ENCODE data around the gene TFDP2. TPM values are rescaled to one million over a fixed set of nuclear protein-coding genes. Genes with fewer than 3 reads are reported as not detected.

TFDP2 gene
- total and polyA plus RNA-seq, 2 donors from 2014 or later = 38.7 to 50.6 TPM

DNA sequence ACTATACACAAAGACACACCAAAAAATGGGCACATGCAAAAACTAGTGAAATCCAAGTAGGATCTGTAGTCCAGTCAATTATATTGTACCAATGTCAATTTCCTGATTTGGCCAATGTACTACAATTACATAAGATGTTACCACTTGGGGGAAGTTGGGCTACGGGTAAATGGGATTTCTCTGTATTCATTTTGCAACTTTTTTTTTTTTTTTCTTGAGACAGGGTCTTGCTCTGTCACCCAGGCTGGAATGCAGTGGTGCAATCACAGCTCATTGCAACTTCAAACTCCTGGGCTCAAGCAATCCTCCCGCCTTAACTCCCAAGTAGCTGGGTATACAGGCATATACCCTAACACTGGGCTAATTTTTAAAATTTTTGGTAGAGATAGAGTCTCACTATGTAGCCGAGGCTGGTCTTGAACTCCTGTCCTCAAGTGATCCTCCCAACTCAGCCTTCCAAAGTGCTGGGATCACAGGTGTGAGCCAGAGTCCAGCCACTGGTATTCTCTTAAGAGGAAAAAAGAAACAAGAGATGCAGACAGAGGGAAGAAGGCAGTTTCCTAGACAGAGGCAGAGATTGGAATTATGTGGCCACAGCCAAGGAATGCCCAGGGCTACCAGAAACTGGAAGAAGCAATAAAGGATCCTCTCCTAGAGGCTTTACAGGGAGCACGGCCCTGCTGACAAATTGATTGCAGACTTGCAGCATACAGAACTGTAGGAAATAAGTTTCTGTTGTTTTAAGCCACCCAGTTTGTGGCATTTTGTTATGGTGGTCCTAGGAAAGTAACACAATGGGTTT lies 33.3 kb downstream of the TFDP2 start:
- peaks cover 0 to 5% (median 0%) of the 10 kb centered on the region in 3 donors for H3K4me1 ChIP-seq (ENCODE audit: control insufficient read depth in 2 of 3, insufficient read depth in 2 of 3, low read depth in 1 of 3, low read length in 3 of 3)
- H3K27me3 ChIP-seq (ENCODE audit: control insufficient read depth, insufficient read depth, low read length) = no peaks in the 10 kb centered on the region
- intact Hi-C loops (cut with DNase I) = no loop called here
- TF ChIP-seq CTCF (IDR thresholded peaks at IDR 0.05; ENCODE audit: borderline replicate concordance, extremely low read depth, insufficient read depth) = no peak
- no peak overlapping the region for H3K9ac ChIP-seq (ENCODE audit: low read length in 3 of 3)
- no peaks in the 10 kb centered on the region for H3K9me3 ChIP-seq (ENCODE audit: control insufficient read depth in 2 of 3, insufficient read depth in 1 of 3, low read length in 3 of 3)
- DNase-seq (no peak), FAIRE-seq (no peak)
- H3K36me3 ChIP-seq (ENCODE audit: control insufficient read depth in 2 of 3, insufficient read depth in 3 of 3, low read length in 3 of 3) = no peaks in the 10 kb centered on the region
- no peak overlapping the region for H3K4me3 ChIP-seq (ENCODE audit: low read length in 3 of 3)
- no peak overlapping the region for H3K27ac ChIP-seq (ENCODE audit: low read depth in 2 of 2, low read length in 2 of 2)

DNA sequence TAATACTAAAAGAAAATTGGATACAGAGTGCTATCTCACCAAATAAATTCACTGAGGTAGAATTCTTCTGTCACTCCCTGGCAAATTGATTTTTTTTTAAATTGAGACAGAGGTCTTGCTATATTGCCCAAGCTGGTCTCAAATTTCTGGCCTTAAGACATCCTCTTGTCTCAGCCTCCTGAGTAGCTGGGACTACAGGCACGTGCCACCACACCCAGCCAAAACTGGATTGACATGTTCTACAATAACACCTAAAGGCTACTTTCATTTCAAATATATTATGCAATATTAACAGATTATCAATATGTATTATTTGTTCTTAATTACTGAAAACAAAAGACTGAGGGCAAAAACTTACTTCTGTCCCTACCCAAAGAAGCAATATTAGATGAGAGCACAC lies 36.7 kb downstream of the TFDP2 start:
- H3K9me3 ChIP-seq (ENCODE audit: control insufficient read depth in 2 of 3, insufficient read depth in 1 of 3, low read length in 3 of 3) = no peaks in the 10 kb centered on the region
- no peaks in the 10 kb centered on the region for H3K36me3 ChIP-seq (ENCODE audit: control insufficient read depth in 2 of 3, insufficient read depth in 3 of 3, low read length in 3 of 3)
- FAIRE-seq = no peak
- DNase-seq = no peak
- no peaks in the 10 kb centered on the region for H3K27me3 ChIP-seq (ENCODE audit: control insufficient read depth, insufficient read depth, low read length)
- no peak overlapping the region for H3K9ac ChIP-seq (ENCODE audit: low read length in 3 of 3)
- intact Hi-C loops (cut with DNase I) = no loop called here
- no peak overlapping the region for H3K4me3 ChIP-seq (ENCODE audit: low read length in 3 of 3)
- TF ChIP-seq CTCF (IDR thresholded peaks at IDR 0.05; ENCODE audit: borderline replicate concordance, extremely low read depth, insufficient read depth) = no peak
- no peak overlapping the region for H3K27ac ChIP-seq (ENCODE audit: low read depth in 2 of 2, low read length in 2 of 2)
- no peaks in the 10 kb centered on the region for H3K4me1 ChIP-seq (ENCODE audit: control insufficient read depth in 2 of 3, insufficient read depth in 2 of 3, low read depth in 1 of 3, low read length in 3 of 3)

DNA sequence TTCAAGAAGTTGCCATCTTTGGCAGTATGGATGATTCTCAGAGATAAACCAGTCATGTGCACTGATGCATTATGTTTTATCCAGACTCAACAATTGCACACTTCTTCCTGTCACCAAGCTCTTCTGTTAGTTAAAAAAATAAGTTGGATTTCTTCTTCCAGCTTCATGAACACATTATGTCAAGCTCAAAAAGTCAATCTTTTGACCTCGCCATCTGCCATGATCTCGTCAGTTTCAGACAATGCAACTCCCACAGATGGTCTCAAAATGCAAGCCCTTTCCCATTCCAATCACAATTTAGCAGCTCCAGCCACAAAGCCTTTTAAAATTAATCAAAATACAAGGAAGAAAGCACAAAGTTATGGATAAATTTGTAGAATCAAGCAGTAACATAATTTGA lies 42.8 kb downstream of the TFDP2 start:
- no peaks in the 10 kb centered on the region for H3K4me1 ChIP-seq (ENCODE audit: control insufficient read depth in 2 of 3, insufficient read depth in 2 of 3, low read depth in 1 of 3, low read length in 3 of 3)
- no peak overlapping the region for H3K27ac ChIP-seq (ENCODE audit: low read depth in 2 of 2, low read length in 2 of 2)
- TF ChIP-seq CTCF (IDR thresholded peaks at IDR 0.05; ENCODE audit: borderline replicate concordance, extremely low read depth, insufficient read depth) = no peak
- H3K36me3 ChIP-seq (ENCODE audit: control insufficient read depth in 2 of 3, insufficient read depth in 3 of 3, low read length in 3 of 3) = no peaks in the 10 kb centered on the region
- FAIRE-seq = no peak
- no peaks in the 10 kb centered on the region for H3K9me3 ChIP-seq (ENCODE audit: control insufficient read depth in 2 of 3, insufficient read depth in 1 of 3, low read length in 3 of 3)
- intact Hi-C loops (cut with DNase I) = no loop called here
- no peak overlapping the region for H3K4me3 ChIP-seq (ENCODE audit: low read length in 3 of 3)
- no peak for DNase-seq
- no peak overlapping the region for H3K9ac ChIP-seq (ENCODE audit: low read length in 3 of 3)
- no peaks in the 10 kb centered on the region for H3K27me3 ChIP-seq (ENCODE audit: control insufficient read depth, insufficient read depth, low read length)

All from kidney (tissue), 14 donors.